K562 (cell line): ENCODE measurements around the gene AKR1C3. TPM values are rescaled to one million over a fixed set of nuclear protein-coding genes. Genes with fewer than 3 reads are reported as not detected.
A peak's percentile ranks its signal among the peaks of the same experiment; 100 is the strongest.

Experiments used
- BACH1 ChIP-seq: fragments of 200-800 bp; sonication (Bioruptor generic); IDR thresholded peaks from 2 replicates; pipeline ENCODE4 v1.6.1; 2016; ENCODE audit warnings: missing genetic modification characterization, missing compliant biosample characterization
- FOXJ3 ChIP-seq: sonication (generic); formaldehyde crosslinking; IDR thresholded peaks from 2 replicates; pipeline ENCODE4 v1.4.0; 2020; ENCODE audit warnings: mild to moderate bottlenecking, missing genetic modification reagents
- GABPA ChIP-seq: fragments of 200-800 bp; sonication (Bioruptor generic); conservative IDR thresholded peaks from 2 replicates; pipeline ENCODE4 v1.6.1; 2016; ENCODE audit warnings: low read depth, missing genetic modification characterization, missing compliant biosample characterization
- GTF2E2 ChIP-seq: fragments of 200-800 bp; sonication (Bioruptor generic); IDR thresholded peaks from 2 replicates; pipeline ENCODE4 v1.6.1; 2016; ENCODE audit warnings: missing genetic modification characterization, missing compliant biosample characterization
- HMBOX1 ChIP-seq: sonication (generic); IDR thresholded peaks from 2 replicates; pipeline ENCODE4 v1.6.1; 2016
- JUND ChIP-seq, 2 experiments: IDR thresholded peaks; 2 replicates in 1 of 2; 3 replicates in 1 of 2; pipeline ENCODE4 v1.6.1; 2011; ENCODE audit warnings: borderline replicate concordance in 2 of 2, low read depth in 2 of 2, low read length in 2 of 2, improper control_type of control experiment in 1 of 2, missing biosample characterization in 1 of 2, missing genetic modification characterization in 1 of 2, missing genetic modification reagents in 1 of 2
- MIER1 ChIP-seq: fragments of 450-650 bp; IDR thresholded peaks from 2 replicates; pipeline ENCODE4 v1.6.1; 2016; ENCODE audit warnings: antibody characterized with exemption, mild to moderate bottlenecking, low read depth
- SMAD3 ChIP-seq: fragments of 450-650 bp; formaldehyde crosslinking; conservative IDR thresholded peaks from 2 replicates; pipeline ENCODE4 v1.4.0; 2020; ENCODE audit warnings: mild to moderate bottlenecking
- TEAD4 ChIP-seq, 2 experiments: sonication (generic) in 1 of 2; formaldehyde crosslinking in 1 of 2; IDR thresholded peaks; 2 replicates each; pipeline versions ENCODE4 v1.6.1 to v1.8.0; 2012 to 2022; ENCODE audit warnings: borderline replicate concordance in 1 of 2, inconsistent platforms in 1 of 2, low read length in 1 of 2, mild to moderate bottlenecking in 1 of 2, missing genetic modification reagents in 1 of 2
- ZBTB40 ChIP-seq, 2 experiments: fragments of 450-650 bp in 1 of 2; sonication (generic) in 1 of 2; formaldehyde crosslinking in 1 of 2; IDR thresholded peaks; 2 replicates each; pipeline versions ENCODE4 v1.7.1 to v1.9.0; 2016 to 2022; ENCODE audit warnings: inconsistent platforms in 1 of 2, mild to moderate bottlenecking in 1 of 2, missing genetic modification reagents in 1 of 2
- ZNF124 ChIP-seq: sonication (generic); formaldehyde crosslinking; IDR thresholded peaks from 2 replicates; pipeline ENCODE4 v1.8.1; 2022; ENCODE audit warnings: missing genetic modification reagents
- ZNF165 ChIP-seq: fragments of 250-450 bp; sonication (Bioruptor Pico); IDR thresholded peaks from 2 replicates; pipeline ENCODE4 v1.4.0; 2020; ENCODE audit warnings: borderline replicate concordance
- ZNF644 ChIP-seq: fragments of 200-800 bp; sonication (Bioruptor generic); IDR thresholded peaks from 2 replicates; pipeline ENCODE4 v1.6.1; 2016; ENCODE audit warnings: low read depth, missing genetic modification characterization, missing compliant biosample characterization
- polyA plus RNA-seq, 8 experiments: library from polyadenylated mRNA; depleted of rRNA in 4 of 8; stranded (reverse) in 5 of 8; unstranded in 3 of 8; fragments of >200 nt; fragmentation: Nextera tagmentation in 2 of 8; fragmentation: Illumina TruSeq in 1 of 8; extraction: Ambion mirVana in 2 of 8; extraction: Trizol in 1 of 8; gene quantifications; 2 replicates each; pipeline versions ENCODE4 v1.2.1 to v1.2.3, GENCODE V29; 2011 to 2014; ENCODE audit warnings: inconsistent platforms in 1 of 8, missing spikeins in 1 of 8
- total RNA-seq, 7 experiments: library from RNA; depleted of rRNA in 6 of 7; stranded (reverse); fragments of >200 nt in 6 of 7; fragmentation: Illumina TruSeq in 2 of 7; extraction: Trizol in 2 of 7; gene quantifications; 2 replicates each; pipeline versions ENCODE4 v1.2.1 to v1.2.3, GENCODE V29; 2011 to 2021; ENCODE audit warnings: low replicate concordance in 1 of 7

Gene AKR1C3
- total and polyA plus RNA-seq, 9 of the 15 experiments (the other 6 are each of a cell fraction or from before 2014, with no cell fraction given), result 4.6 to 20.4 (median 10.1) TPM

GRCh38 chr10:5071411-5072198 lies 22.6 kb upstream of the AKR1C3 start (continued):
- TF ChIP-seq JUND (IDR thresholded peaks at IDR 0.05; ENCODE audit: borderline replicate concordance, low read depth, low read length) (peak; percentile 93), JUND (tag; IDR thresholded peaks at IDR 0.05; ENCODE audit: borderline replicate concordance, low read depth, low read length) (peak; percentile 92; the same call in 2 of the 3 replicates), FOXJ3 (no peak), ZNF165 (CRISPR knock-in tag) (no peak), ZBTB40 (IDR thresholded peaks at IDR 0.05) (peak; percentile 43; the same call in 1 of the 2 replicates), ZBTB40 (CRISPR knock-in tag; IDR thresholded peaks at IDR 0.05) (no peak), TEAD4 (IDR thresholded peaks at IDR 0.05; ENCODE audit: low read length) (peak; percentile 73), TEAD4 (CRISPR knock-in tag; IDR thresholded peaks at IDR 0.05; ENCODE audit: borderline replicate concordance) (no peak), MIER1 (0 out of 2 replicates have a peak, but pooled peaks have one; percentile 45), HMBOX1 (peak; percentile 88), BACH1 (peak; percentile 100), GABPA (tag) (0 out of 2 replicates have a peak, but pooled peaks have one; percentile 26), SMAD3 (CRISPR knock-in tag) (peak; percentile 70; the same call in 1 of the 2 replicates), GTF2E2 (peak; percentile 71; the same call in 1 of the 2 replicates), ZNF124 (CRISPR knock-in tag) (no peak), ZNF644 (tag) (peak; percentile 57)
